ENCODE data around the gene SCAPER. TPM values are rescaled to one million over a fixed set of nuclear protein-coding genes. Genes with fewer than 3 reads are reported as not detected.
"Not testable (repeated sequence)": the region's sequence is repeated elsewhere in the genome, so short reads cannot be mapped to it uniquely, and the experiment has no call there.

SCAPER gene
- total RNA-seq, 2 donors from 2014 or later: 15.2 to 17.8 TPM

DNA sequence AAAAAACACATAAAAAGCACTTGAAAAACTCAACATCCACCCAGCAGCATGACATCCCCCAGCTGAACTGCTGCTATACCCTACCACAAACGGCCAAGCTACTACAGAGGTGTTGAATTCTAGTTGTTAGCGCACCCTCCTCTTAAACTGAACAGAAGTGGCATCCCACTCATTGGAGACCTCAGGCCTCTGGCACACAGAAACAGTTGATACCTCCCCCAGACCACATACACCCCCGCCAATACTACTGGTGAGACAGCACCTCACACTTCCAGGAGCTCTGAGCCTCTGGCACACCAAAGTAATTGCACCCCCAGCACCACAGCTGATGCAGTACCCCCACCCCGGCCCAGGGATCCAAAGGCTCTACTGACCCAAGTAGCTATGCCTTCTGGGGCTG lies 190.2 kb downstream of the SCAPER start:
- intact Hi-C loops (cut with DNase I): no loop called here
- Histone ChIP-seq H3K4me1 (no peaks in the 10 kb centered on the region), H3K27ac (no peak overlapping the region), H3K9me3 (no peaks in the 10 kb centered on the region), H3K4me3 (no peak overlapping the region), H3K27me3 (no peaks in the 10 kb centered on the region), H3K9ac (ENCODE audit: low read depth in 2 of 2, low read length in 2 of 2) (no peak overlapping the region), H3K36me3 (no peaks in the 10 kb centered on the region)
- no peak for DNase-seq
- no peak for TF ChIP-seq CTCF (IDR thresholded peaks at IDR 0.05)

GRCh38 chr15:76711351-76711827 lies 193.8 kb downstream of the SCAPER start:
- intact Hi-C loops (cut with DNase I): no loop called here
- H3K27ac ChIP-seq: no peak overlapping the region

DNA sequence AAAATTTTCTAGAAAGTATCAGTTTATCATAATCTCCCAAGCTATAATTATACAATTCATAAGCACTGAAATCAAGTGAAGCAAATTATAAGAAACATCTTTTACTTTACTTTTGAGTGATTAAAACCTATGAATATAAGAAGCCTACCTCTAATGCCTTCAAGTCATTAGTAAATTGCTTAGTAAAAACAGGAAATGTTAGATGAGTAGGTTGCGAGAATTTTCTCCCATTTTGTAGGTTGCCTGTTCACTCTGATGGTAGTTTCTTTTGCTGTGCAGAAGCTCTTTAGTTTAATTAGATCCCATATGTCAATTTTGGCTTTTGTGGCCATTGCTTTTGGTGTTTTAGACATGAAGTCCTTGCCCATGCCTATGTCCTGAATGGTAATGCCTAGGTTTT lies 201.1 kb downstream of the SCAPER start:
- H3K27me3 ChIP-seq; H3K4me3 ChIP-seq; H3K9ac ChIP-seq (ENCODE audit: low read depth in 2 of 2, low read length in 2 of 2); H3K4me1 ChIP-seq; intact Hi-C loops (cut with DNase I); H3K36me3 ChIP-seq; H3K9me3 ChIP-seq; DNase-seq; H3K27ac ChIP-seq: not testable (repeated sequence)

More at GRCh38 chr15:76711351-76711827, 193.8 kb downstream of the SCAPER start:
- no peak for DNase-seq
- Histone ChIP-seq H3K4me3 (no peak overlapping the region), H3K4me1 (no peaks in the 10 kb centered on the region), H3K36me3 (no peaks in the 10 kb centered on the region), H3K27me3 (no peaks in the 10 kb centered on the region), H3K9me3 (no peaks in the 10 kb centered on the region), H3K9ac (ENCODE audit: low read depth in 2 of 2, low read length in 2 of 2) (no peak overlapping the region)
- TF ChIP-seq CTCF (IDR thresholded peaks at IDR 0.05): no peak

- Histone ChIP-seq H3K4me3 (no peak overlapping the region), H3K36me3 (no peaks in the 10 kb centered on the region), H3K9ac (ENCODE audit: low read depth in 2 of 2, low read length in 2 of 2) (no peak overlapping the region), H3K4me1 (no peaks in the 10 kb centered on the region), H3K27ac (no peak overlapping the region), H3K27me3 (no peaks in the 10 kb centered on the region), H3K9me3 (no peaks in the 10 kb centered on the region)
- no peak for DNase-seq
- intact Hi-C loops (cut with DNase I): no loop called here
- no peak for TF ChIP-seq CTCF (IDR thresholded peaks at IDR 0.05)
These were observed 208.3 kb downstream of the SCAPER start for GRCh38 chr15:76696840-76697239.

GRCh38 chr15:76692546-76692945 lies 212.6 kb downstream of the SCAPER start:
- DNase-seq; H3K27me3 ChIP-seq; H3K4me3 ChIP-seq; H3K27ac ChIP-seq; H3K9ac ChIP-seq (ENCODE audit: low read depth in 2 of 2, low read length in 2 of 2); H3K9me3 ChIP-seq; intact Hi-C loops (cut with DNase I); H3K36me3 ChIP-seq; H3K4me1 ChIP-seq: not testable (repeated sequence)

- H3K27ac ChIP-seq; H3K36me3 ChIP-seq; H3K9ac ChIP-seq (ENCODE audit: low read depth in 2 of 2, low read length in 2 of 2); H3K9me3 ChIP-seq; intact Hi-C loops (cut with DNase I); DNase-seq; H3K4me1 ChIP-seq; H3K4me3 ChIP-seq; H3K27me3 ChIP-seq: not testable (repeated sequence)
These were observed 217.5 kb downstream of the SCAPER start for GRCh38 chr15:76687592-76687991.

DNA sequence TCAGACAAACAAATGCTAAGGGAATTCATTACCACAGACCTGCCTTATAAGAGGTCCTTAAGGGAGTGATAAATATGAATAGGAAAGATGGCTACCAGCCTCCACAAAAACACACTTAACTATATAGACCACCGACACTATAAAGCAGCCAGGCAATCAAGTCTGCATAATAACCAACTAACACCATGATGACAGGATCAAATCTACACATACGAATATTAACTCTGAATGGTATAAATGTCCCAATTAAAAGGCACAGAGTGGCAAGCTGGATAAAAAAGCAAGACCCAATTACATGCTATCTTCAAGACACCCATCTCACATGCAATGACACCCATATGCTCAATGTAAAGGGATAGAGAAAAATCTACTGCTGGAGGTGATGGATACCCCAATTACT lies 221.1 kb downstream of the SCAPER start:
- H3K27me3 ChIP-seq: no peaks in the 10 kb centered on the region
- no peaks in the 10 kb centered on the region for H3K9me3 ChIP-seq
- no peak for TF ChIP-seq CTCF (IDR thresholded peaks at IDR 0.05)
- DNase-seq: no peak
- intact Hi-C loops (cut with DNase I): no loop called here
- no peak overlapping the region for H3K9ac ChIP-seq (ENCODE audit: low read depth in 2 of 2, low read length in 2 of 2)
- H3K27ac ChIP-seq: no peak overlapping the region
- no peak overlapping the region for H3K4me3 ChIP-seq
- H3K36me3 ChIP-seq: no peaks in the 10 kb centered on the region
- no peaks in the 10 kb centered on the region for H3K4me1 ChIP-seq
